Ishikawa (cell line): Measurements from ENCODE around the gene USP20.

Experiments used
- CEBPB ChIP-seq: IDR thresholded peaks from 2 replicates; pipeline ENCODE4 v1.6.1; 2012
- CREB1 ChIP-seq: IDR thresholded peaks from 2 replicates; pipeline ENCODE4 v1.6.1; 2012; ENCODE audit warnings: low read depth
- EGR1 ChIP-seq: IDR thresholded peaks from 2 replicates; pipeline ENCODE4 v1.6.1; 2012
- EP300 ChIP-seq: IDR thresholded peaks from 2 replicates; pipeline ENCODE4 v1.6.1; 2012; ENCODE audit warnings: borderline replicate concordance
- FOXM1 ChIP-seq: IDR thresholded peaks from 2 replicates; pipeline ENCODE4 v1.6.1; 2012; ENCODE audit warnings: low read depth, borderline replicate concordance
- NFIC ChIP-seq: IDR thresholded peaks from 2 replicates; pipeline ENCODE4 v1.6.1; 2012
- RAD21 ChIP-seq: IDR thresholded peaks from 2 replicates; pipeline ENCODE4 v1.6.1; 2012; ENCODE audit warnings: low read depth
- TAF1 ChIP-seq: IDR thresholded peaks from 2 replicates; pipeline ENCODE4 v1.6.1; 2012; ENCODE audit warnings: low read depth, mild to moderate bottlenecking
- TCF12 ChIP-seq: IDR thresholded peaks from 2 replicates; pipeline ENCODE4 v1.6.1; 2012; ENCODE audit warnings: low read depth
- TEAD4 ChIP-seq: IDR thresholded peaks from 2 replicates; pipeline ENCODE4 v1.6.1; 2012
- YY1 ChIP-seq: IDR thresholded peaks from 2 replicates; pipeline ENCODE4 v1.6.1; 2012; ENCODE audit warnings: low read depth
- ZBTB7A ChIP-seq: IDR thresholded peaks from 2 replicates; pipeline ENCODE4 v1.6.1; 2012; ENCODE audit warnings: low read depth
- TF ChIP-seq, protein P1 (sequence below): IDR thresholded peaks from 2 replicates; pipeline ENCODE4 v1.6.1; 2012; ENCODE audit warnings: low read depth, mild to moderate bottlenecking
- TF ChIP-seq, protein P2 (sequence below): IDR thresholded peaks from 2 replicates; pipeline ENCODE4 v1.6.1; 2012
- TF ChIP-seq, protein P3 (sequence below): IDR thresholded peaks from 2 replicates; pipeline ENCODE4 v1.6.1; 2012

USP20 gene

DNA sequence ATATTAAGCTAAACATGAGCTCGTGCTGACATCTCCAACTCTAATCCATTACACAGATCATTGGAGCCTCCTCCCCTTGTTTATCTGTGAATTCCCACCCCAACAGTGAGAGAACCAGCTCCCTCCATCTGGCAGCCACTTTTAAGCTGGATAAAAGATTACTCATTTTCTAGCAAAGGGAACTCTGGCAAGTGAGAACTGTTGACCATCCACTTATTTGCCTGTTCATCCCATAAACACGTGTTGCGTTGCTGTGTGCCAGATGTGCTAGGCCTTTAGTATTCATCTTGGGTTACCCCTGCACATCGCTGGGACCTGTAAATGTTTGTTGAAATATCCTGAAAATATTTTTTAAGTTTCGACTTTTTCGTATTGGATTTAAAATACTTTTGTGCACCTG is 8.9 kb upstream of the USP20 start:
- TF ChIP-seq EP300 (no peak), YY1 (no peak), ZBTB7A (no peak), TCF12 (no peak)

DNA sequence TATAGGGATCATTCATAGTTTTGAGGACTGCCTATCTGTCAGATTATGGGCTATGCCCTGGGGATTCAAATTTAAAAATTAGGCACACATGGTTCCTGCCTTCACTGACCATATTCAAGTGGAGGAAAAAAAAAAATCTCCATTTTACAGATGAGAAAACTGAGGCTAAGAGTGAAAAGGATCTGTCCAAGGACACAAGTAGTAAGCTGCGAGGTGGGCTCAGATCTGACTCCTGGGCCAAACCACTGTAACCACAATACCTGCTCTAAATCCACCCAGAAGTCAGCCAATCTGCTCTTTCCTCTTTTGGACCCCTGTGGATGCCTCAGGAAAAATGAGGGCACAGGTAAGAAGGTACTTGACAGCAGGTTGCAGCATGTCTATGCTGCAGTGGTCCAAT is 8.5 kb upstream of the USP20 start:
- TF ChIP-seq EGR1 = no peak
- TF ChIP-seq, protein P1, sequence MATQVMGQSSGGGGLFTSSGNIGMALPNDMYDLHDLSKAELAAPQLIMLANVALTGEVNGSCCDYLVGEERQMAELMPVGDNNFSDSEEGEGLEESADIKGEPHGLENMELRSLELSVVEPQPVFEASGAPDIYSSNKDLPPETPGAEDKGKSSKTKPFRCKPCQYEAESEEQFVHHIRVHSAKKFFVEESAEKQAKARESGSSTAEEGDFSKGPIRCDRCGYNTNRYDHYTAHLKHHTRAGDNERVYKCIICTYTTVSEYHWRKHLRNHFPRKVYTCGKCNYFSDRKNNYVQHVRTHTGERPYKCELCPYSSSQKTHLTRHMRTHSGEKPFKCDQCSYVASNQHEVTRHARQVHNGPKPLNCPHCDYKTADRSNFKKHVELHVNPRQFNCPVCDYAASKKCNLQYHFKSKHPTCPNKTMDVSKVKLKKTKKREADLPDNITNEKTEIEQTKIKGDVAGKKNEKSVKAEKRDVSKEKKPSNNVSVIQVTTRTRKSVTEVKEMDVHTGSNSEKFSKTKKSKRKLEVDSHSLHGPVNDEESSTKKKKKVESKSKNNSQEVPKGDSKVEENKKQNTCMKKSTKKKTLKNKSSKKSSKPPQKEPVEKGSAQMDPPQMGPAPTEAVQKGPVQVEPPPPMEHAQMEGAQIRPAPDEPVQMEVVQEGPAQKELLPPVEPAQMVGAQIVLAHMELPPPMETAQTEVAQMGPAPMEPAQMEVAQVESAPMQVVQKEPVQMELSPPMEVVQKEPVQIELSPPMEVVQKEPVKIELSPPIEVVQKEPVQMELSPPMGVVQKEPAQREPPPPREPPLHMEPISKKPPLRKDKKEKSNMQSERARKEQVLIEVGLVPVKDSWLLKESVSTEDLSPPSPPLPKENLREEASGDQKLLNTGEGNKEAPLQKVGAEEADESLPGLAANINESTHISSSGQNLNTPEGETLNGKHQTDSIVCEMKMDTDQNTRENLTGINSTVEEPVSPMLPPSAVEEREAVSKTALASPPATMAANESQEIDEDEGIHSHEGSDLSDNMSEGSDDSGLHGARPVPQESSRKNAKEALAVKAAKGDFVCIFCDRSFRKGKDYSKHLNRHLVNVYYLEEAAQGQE = no peak
- no peak for TF ChIP-seq TEAD4
- no peak for TF ChIP-seq FOXM1
- TF ChIP-seq TCF12 = no peak
- TF ChIP-seq NFIC = no peak
- TF ChIP-seq YY1 = no peak
- TF ChIP-seq, protein P2, sequence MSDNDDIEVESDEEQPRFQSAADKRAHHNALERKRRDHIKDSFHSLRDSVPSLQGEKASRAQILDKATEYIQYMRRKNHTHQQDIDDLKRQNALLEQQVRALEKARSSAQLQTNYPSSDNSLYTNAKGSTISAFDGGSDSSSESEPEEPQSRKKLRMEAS = no peak
- TF ChIP-seq EP300 = no peak
- TF ChIP-seq, protein P3, sequence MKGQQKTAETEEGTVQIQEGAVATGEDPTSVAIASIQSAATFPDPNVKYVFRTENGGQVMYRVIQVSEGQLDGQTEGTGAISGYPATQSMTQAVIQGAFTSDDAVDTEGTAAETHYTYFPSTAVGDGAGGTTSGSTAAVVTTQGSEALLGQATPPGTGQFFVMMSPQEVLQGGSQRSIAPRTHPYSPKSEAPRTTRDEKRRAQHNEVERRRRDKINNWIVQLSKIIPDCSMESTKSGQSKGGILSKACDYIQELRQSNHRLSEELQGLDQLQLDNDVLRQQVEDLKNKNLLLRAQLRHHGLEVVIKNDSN = no peak

DNA sequence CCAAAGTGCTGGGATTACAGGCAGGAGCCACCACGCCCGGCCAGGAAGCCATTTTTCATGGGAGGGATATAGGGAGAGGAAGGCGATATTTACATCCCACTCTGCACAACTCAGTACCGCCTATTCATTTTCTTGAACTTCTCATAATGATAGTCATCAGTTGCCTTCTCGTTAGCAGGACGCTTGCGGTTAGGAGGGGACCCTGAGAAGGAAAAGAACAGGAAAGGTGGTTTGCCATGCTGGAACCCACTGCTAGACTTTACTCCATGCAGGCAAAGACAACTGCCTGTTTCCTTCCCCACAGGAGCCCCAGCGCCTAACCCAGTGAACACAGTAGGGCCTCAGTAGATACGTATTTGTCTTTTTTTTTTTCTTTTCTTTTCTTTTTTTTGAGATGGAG is 7.2 kb upstream of the USP20 start:
- TF ChIP-seq EP300 = no peak
- TF ChIP-seq CEBPB = no peak

DNA sequence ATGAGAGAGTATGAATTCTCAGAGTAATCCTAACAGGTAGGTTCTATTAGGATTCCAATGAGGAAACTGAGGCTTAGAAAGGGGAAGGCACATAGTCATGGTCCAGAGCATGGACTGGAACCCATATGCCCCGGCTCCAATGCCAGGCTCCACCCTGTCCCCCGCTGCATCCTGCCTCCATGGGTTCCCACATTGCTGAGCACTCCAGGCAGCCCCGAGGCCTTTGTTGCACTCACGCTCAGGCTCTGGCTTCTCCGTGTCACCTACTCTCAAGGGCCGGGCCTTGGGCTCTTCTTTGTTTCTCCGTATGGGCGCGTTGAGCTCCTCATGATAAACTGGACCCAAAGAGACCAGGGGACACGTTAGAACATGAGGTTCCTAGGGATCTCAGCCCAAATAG is 6.3 kb upstream of the USP20 start:
- TF ChIP-seq EP300 (no peak), YY1 (no peak), EGR1 (no peak), CREB1 (no peak), CEBPB (no peak), TCF12 (no peak), ZBTB7A (no peak), TEAD4 (no peak), RAD21 (no peak), TAF1 (no peak), NFIC (no peak), FOXM1 (no peak)
- TF ChIP-seq, protein P1 = no peak
- TF ChIP-seq, protein P3 = no peak
- TF ChIP-seq, protein P2 = no peak

DNA sequence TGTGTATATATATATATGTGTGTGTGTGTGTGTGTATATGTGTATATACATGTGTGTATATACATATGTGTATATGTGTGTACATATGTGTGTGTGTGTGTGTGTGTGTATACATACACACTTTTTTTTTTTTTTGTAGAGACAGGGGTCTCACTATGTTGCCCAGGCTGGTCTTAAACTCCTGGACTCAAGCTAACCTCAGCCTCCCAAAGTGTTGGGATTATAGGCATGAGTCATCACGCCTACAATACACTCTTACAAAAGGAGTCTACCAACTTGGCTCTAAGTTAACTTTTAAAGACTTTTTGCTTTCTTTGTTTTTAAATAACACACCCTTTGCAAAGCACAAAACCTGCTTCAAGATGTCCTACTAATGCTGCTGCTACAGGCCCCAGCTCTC is 2.3 kb upstream of the USP20 start:
- no peak for TF ChIP-seq EP300
- no peak for TF ChIP-seq CREB1
- TF ChIP-seq, protein P3 = no peak
- no peak for TF ChIP-seq RAD21
- no peak for TF ChIP-seq TEAD4
- TF ChIP-seq CEBPB = no peak
- TF ChIP-seq TCF12 = no peak
- TF ChIP-seq, protein P2 = no peak
- TF ChIP-seq ZBTB7A = no peak
- TF ChIP-seq, protein P1 = no peak
- TF ChIP-seq YY1 = no peak
- TF ChIP-seq TAF1 = no peak
- TF ChIP-seq NFIC = no peak
- no peak for TF ChIP-seq FOXM1
- no peak for TF ChIP-seq EGR1
